GM12873 (cell line): ENCODE data around the gene ARHGAP45.

Source experiments
- TF ChIP-seq, protein P1 (sequence below): IDR thresholded peaks from 2 replicates; pipeline ENCODE4 v1.5.1; 2012; ENCODE audit warnings: low read depth, mild to moderate bottlenecking, moderate library complexity, low read length, control low read depth; ENCODE audit not compliant: insufficient read depth; ENCODE audit errors: missing control alignments

ARHGAP45 gene

DNA sequence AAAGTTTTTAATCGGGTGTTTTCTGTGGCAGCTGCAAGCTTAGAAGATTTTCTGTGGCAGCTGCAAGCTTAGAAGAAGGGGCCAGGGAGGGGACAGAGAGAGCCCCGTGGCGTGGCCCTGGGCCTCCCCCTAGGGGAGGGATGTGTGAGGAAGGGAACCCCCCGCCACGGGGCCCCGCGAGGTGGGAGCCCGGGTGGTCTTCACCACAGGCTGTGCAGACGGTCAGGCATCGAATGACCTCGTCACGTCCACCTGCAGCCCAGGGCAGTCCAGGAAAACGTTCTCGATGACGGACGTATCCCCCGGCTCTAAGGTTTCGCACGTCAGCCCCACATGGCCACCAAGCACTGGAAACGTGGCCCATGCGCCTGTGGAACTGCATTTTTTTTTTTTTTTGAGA is 19.6 kb downstream of the ARHGAP45 start:
- TF ChIP-seq, protein P1, sequence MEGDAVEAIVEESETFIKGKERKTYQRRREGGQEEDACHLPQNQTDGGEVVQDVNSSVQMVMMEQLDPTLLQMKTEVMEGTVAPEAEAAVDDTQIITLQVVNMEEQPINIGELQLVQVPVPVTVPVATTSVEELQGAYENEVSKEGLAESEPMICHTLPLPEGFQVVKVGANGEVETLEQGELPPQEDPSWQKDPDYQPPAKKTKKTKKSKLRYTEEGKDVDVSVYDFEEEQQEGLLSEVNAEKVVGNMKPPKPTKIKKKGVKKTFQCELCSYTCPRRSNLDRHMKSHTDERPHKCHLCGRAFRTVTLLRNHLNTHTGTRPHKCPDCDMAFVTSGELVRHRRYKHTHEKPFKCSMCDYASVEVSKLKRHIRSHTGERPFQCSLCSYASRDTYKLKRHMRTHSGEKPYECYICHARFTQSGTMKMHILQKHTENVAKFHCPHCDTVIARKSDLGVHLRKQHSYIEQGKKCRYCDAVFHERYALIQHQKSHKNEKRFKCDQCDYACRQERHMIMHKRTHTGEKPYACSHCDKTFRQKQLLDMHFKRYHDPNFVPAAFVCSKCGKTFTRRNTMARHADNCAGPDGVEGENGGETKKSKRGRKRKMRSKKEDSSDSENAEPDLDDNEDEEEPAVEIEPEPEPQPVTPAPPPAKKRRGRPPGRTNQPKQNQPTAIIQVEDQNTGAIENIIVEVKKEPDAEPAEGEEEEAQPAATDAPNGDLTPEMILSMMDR: no peak

DNA sequence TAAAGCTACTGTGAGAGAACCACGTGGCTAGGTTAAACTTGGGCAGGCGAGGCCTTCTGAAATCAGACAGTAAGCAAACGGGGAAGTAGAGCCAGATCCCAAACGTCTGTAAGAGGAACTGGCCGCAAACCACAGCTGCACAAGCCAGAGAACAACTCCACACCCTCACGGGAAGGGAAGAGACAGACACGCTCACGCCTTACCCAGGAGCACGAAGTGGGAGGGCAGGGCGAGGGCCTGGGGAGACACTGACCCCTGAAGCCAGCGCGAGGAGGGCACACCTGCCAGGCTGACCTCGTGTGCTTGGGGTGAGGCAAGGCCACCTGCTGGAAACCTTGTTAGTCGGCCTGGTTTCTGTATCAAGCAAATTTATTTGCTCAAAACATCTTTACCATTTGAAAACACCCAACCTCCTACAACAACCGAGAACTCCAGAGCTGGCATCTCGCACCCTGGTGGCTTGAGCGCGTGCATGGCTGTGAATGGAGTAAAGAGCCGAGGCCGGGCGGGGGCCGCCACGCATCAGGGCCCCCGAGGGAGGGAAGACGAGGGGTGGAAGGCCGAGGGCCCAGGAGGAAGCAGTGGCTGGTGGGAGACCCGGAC is 20.9 kb downstream of the ARHGAP45 start:
- TF ChIP-seq, protein P1: peak; percentile 35

DNA sequence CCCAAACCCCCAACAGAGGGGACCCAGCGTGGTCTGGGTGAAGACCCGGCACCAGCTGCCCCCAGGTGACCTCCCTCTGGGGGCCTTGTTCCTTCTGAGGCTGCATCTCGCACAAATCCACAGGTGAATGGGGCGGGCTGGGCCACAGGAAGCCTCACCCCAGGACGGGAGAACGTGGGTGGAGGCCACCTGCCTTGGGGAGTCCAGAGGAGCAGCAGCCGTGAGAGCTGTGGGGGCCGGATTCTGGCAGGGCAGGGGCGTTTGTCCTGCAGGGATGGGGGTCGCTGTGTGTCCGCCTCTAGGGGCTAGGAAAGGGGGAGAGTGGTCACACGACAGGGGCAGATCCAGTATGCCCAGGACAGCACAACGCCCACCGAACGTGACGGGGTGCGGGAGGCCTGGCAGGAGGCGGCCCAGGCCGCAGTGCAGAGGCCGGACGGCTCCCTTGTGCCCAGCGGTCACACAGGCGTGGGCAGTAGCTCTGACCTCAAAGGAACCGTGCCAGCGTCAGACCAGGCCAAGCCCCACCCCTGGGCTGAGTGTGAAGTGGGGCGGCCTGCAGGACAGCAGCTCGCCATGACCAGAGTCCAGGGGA is 21.5 kb downstream of the ARHGAP45 start:
- TF ChIP-seq, protein P1: no peak

DNA sequence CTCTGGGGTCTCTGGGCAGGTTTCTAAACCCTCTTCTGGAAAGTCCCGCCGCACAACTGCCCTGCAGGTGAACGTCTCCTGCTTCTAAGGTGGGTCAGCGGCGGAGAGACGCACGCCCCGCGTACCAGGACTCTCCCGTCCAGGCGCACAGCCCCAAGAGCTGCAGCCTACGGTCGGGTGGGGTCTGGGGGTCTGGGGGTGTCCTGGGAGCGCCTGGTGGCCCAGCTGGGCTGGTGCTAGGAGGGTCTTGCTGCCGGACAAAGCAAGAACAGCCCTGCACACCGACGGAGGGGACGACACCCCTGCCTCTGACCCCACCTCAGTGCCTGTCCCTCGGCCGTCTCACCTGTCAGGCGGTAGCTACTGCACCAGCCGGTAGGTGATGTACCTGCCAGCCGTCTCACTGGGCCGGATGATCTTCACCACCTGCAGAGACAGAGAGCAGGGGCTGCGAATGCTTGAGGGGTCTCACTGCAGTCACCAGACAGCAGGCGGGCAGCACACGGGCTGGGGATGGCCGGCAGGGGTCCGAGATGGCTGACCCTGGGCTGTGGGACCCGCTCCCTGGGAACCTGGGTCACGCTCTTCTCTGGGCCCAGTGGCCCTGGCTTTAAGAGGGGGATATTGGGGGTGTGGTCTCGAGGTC is 22.3 kb downstream of the ARHGAP45 start:
- TF ChIP-seq, protein P1: no peak

DNA sequence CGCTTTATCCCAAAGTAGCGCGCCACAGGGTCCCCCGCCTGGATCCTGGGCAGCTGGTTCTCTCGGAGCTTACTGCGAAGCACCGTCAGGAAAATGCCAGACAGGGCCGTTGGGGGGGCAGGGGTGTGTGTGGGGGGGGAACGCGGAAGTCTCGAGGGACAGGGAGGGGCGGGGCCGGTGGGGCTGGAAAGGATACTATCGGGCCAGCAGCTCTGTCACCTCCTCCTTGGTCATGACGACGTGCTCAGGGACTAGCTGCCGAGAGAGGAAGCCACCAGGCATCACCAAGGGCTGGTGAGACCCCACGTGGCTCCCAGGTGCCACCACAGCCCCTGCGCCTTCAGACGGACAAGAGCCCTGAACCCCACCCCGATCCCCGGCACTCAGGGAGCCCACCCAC is 22.9 kb downstream of the ARHGAP45 start:
- TF ChIP-seq, protein P1: no peak

DNA sequence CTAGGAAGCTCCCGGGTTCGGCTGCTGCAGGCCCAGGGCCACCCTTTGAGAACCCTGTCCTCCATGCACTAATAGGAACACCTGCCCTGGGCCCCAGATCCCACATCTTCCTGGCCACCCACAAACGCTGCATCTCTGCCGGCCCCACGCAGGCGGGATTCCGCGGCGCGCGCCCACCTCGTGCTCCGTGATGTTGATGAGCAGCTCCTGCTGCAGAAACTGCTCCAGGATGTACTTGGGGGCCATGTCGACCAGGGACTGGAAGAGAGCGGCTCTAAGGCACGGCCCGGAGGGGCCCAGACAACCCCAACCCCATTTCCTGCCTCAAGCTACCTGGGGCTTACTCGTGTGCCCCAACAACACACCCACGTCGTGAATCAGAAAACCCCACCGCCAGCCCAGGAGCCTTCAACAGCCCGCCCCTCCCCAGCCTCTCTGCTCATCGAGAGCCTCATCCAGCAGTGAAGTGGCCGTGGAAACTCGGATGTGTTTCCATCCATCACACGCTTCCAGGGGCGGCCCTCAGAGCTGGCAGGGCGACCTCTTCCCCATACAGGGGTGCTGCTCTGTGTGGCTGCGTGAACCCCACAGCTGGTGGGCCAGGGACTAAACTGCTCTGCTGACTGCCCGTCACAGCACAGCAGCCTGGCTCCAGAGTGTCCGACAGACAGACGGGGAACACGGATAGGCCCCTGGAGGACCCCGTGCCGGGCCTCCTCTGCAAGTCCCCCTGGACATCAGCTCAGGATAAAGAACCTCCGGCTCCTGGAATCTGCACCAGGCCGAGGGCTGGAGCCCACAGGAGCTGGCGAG is 24.0 kb downstream of the ARHGAP45 start:
- TF ChIP-seq, protein P1: no peak

DNA sequence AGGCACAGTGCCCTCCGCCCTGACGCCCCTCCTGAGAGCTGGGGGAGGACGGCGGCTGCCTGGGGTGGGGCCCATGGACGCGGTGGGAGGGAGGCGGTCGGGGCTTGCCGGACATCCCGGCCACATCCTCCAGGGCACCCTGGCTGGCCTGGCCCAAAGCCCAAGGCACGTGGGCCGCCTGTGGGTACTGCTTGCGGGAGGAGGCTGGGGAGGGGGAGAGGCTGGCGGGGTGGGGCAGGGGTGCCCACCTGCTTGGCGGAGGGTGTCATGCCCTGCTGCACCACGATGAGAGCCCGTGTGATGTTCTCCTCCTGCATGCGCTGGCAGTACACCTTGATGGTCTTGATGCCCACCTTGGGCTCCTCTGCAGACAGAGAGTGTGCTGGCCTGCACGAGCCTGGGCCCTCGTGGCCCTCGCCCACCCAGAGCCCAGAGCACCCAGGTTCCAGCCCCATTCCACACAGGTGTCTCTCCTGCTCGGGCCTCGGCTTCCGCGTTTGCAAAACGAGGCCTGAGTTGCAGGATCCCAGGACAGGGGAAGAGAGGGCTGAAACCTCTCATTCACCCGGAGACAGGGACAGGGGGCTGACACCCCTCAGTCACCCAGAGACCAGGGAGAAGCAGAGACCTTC is 24.7 kb downstream of the ARHGAP45 start:
- TF ChIP-seq, protein P1: no peak
